H9 (cell line): Measurements from ENCODE around the gene CD247. TPM values are rescaled to one million over a fixed set of nuclear protein-coding genes. Genes with fewer than 3 reads are reported as not detected.

Experiments used
- DNase-seq: peaks from one replicate; pipeline ENCODE4 v3.0.0-alpha.2; 2017
- H2AFZ ChIP-seq: one replicate; pipeline ENCODE4 v1.6.1; 2013; ENCODE audit warnings: mild to moderate bottlenecking, low read length, control low read depth, moderate library complexity
- H2AK5ac ChIP-seq: 2 replicates; pipeline ENCODE4 v1.6.1; 2013; ENCODE audit warnings: low read length, control low read depth, mixed read lengths; ENCODE audit not compliant: insufficient read length
- H2BK120ac ChIP-seq: one replicate; pipeline ENCODE4 v1.6.1; 2013; ENCODE audit warnings: low read depth, mild to moderate bottlenecking, low read length, control low read depth, inconsistent platforms; ENCODE audit not compliant: poor library complexity, severe bottlenecking
- H2BK12ac ChIP-seq: 2 replicates; pipeline ENCODE4 v1.6.1; 2013; ENCODE audit warnings: low read length, control low read depth, mixed read lengths, low read depth; ENCODE audit not compliant: insufficient read length
- H2BK15ac ChIP-seq: 2 replicates; pipeline ENCODE4 v1.6.1; 2013; ENCODE audit warnings: low read depth, low read length, control low read depth
- H2BK20ac ChIP-seq: one replicate; pipeline ENCODE4 v1.6.1; 2013; ENCODE audit warnings: low read depth, mild to moderate bottlenecking, low read length, control low read depth, inconsistent platforms; ENCODE audit not compliant: poor library complexity, severe bottlenecking
- H2BK5ac ChIP-seq: 2 replicates; pipeline ENCODE4 v1.6.1; 2013; ENCODE audit warnings: low read length, control low read depth, mixed read lengths; ENCODE audit not compliant: insufficient read length
- H3K14ac ChIP-seq: 2 replicates; pipeline ENCODE4 v1.6.1; 2013; ENCODE audit warnings: low read length, control low read depth; ENCODE audit not compliant: insufficient read depth
- H3K18ac ChIP-seq: 2 replicates; pipeline ENCODE4 v1.6.1; 2013; ENCODE audit warnings: low read depth, mild to moderate bottlenecking, mixed read lengths, low read length, control low read depth; ENCODE audit not compliant: insufficient read length
- H3K23ac ChIP-seq: 2 replicates; pipeline ENCODE4 v1.6.1; 2013; ENCODE audit warnings: low read length, control low read depth, mixed read lengths, low read depth; ENCODE audit not compliant: insufficient read length
- H3K23me2 ChIP-seq: 2 replicates; pipeline ENCODE4 v1.6.1; 2013; ENCODE audit warnings: low read depth, mild to moderate bottlenecking, mixed read lengths, low read length, control low read depth; ENCODE audit not compliant: insufficient read length, poor library complexity, severe bottlenecking
- H3K27ac ChIP-seq: 2 replicates; pipeline ENCODE4 v1.5.1; 2013; ENCODE audit warnings: low read length, control low read depth, mixed read lengths, low read depth; ENCODE audit not compliant: insufficient read length
- H3K27me3 ChIP-seq: 2 replicates; pipeline ENCODE4 v1.6.1; 2013; ENCODE audit warnings: low read length, control low read depth, inconsistent platforms; ENCODE audit not compliant: insufficient read depth
- H3K4ac ChIP-seq: 2 replicates; pipeline ENCODE4 v1.6.1; 2013; ENCODE audit warnings: low read depth, mild to moderate bottlenecking, control low read depth, inconsistent platforms, low read length, moderate library complexity
- H3K4me1 ChIP-seq: 2 replicates; pipeline ENCODE4 v1.6.1; 2013; ENCODE audit warnings: low read length, control low read depth, inconsistent platforms; ENCODE audit not compliant: insufficient read depth
- H3K4me2 ChIP-seq: 2 replicates; pipeline ENCODE4 v1.6.1; 2013; ENCODE audit warnings: low read length, control low read depth, mixed read lengths; ENCODE audit not compliant: insufficient read length, insufficient read depth
- H3K56ac ChIP-seq: 2 replicates; pipeline ENCODE4 v1.6.1; 2013; ENCODE audit warnings: low read depth, mild to moderate bottlenecking, mixed read lengths, low read length, control low read depth; ENCODE audit not compliant: insufficient read length
- H3K79me1 ChIP-seq: 2 replicates; pipeline ENCODE4 v1.6.1; 2013; ENCODE audit warnings: low read depth, mild to moderate bottlenecking, moderate library complexity, low read length, control low read depth, inconsistent platforms; ENCODE audit not compliant: insufficient read depth, poor library complexity, severe bottlenecking
- H3K79me2 ChIP-seq: 2 replicates; pipeline ENCODE4 v1.6.1; 2013; ENCODE audit warnings: low read length, control low read depth, inconsistent platforms; ENCODE audit not compliant: insufficient read depth
- H3K9ac ChIP-seq: 2 replicates; pipeline ENCODE4 v1.6.1; 2013; ENCODE audit warnings: low read length, control low read depth, mixed read lengths; ENCODE audit not compliant: insufficient read length; ENCODE audit errors: extremely low read depth
- H3K9me3 ChIP-seq: one replicate; pipeline ENCODE4 v1.6.1; 2013; ENCODE audit warnings: low read depth, low read length, inconsistent platforms; ENCODE audit not compliant: control insufficient read depth
- H3T11ph ChIP-seq: one replicate; pipeline ENCODE4 v1.6.1; 2013; ENCODE audit warnings: mild to moderate bottlenecking, low read length, control low read depth, inconsistent platforms
- H4K20me1 ChIP-seq: one replicate; pipeline ENCODE4 v1.6.1; 2013; ENCODE audit not compliant: control insufficient read depth, insufficient read length, insufficient read depth
- H4K5ac ChIP-seq: 2 replicates; pipeline ENCODE4 v1.6.1; 2013; ENCODE audit warnings: low read depth, mild to moderate bottlenecking, mixed read lengths, low read length, control low read depth; ENCODE audit not compliant: insufficient read length
- H4K8ac ChIP-seq: replicated peaks from 2 replicates; pipeline ENCODE4 v1.6.1; 2013; ENCODE audit warnings: low read length, control low read depth, mixed read lengths, low read depth; ENCODE audit not compliant: insufficient read length
- H4K91ac ChIP-seq: 2 replicates; pipeline ENCODE4 v1.6.1; 2013; ENCODE audit warnings: low read depth, mild to moderate bottlenecking, moderate library complexity, mixed read lengths, low read length, control low read depth; ENCODE audit not compliant: insufficient read length
- H3K27ac Mint-ChIP-seq, 3 experiments: 2 replicates in 2 of 3; 3 replicates in 1 of 3; pipeline ENCODE4 v1.8.0; 2020 to 2021; ENCODE audit warnings: mixed read lengths in 3 of 3, mild to moderate bottlenecking in 1 of 3, moderate library complexity in 1 of 3
- H3K27me3 Mint-ChIP-seq: 2 replicates; pipeline ENCODE4 v1.8.0; 2021; ENCODE audit warnings: low read depth, mild to moderate bottlenecking, moderate library complexity, mixed read lengths
- H3K36me3 Mint-ChIP-seq, 3 experiments: 2 replicates in 2 of 3; 3 replicates in 1 of 3; pipeline ENCODE4 v1.8.0; 2020 to 2021; ENCODE audit warnings: low read depth in 3 of 3, mixed read lengths in 3 of 3; ENCODE audit not compliant: insufficient read depth in 1 of 3
- H3K4me1 Mint-ChIP-seq, 2 experiments: 2 replicates each; pipeline ENCODE4 v1.8.0; 2020; ENCODE audit warnings: mixed read lengths in 2 of 2
- H3K4me3 Mint-ChIP-seq, 2 experiments: 2 replicates in 1 of 2; 3 replicates in 1 of 2; pipeline ENCODE4 v1.8.0; 2020 to 2021; ENCODE audit warnings: mild to moderate bottlenecking in 2 of 2, mixed read lengths in 2 of 2, moderate library complexity in 1 of 2
- H3K9me3 Mint-ChIP-seq, 2 experiments: 2 replicates in 1 of 2; 3 replicates in 1 of 2; pipeline ENCODE4 v1.8.0; 2020; ENCODE audit warnings: mild to moderate bottlenecking in 2 of 2, mixed read lengths in 2 of 2, moderate library complexity in 1 of 2
- CTCF ChIP-seq: fragments of 200-600 bp; sonication (generic); conservative IDR thresholded peaks from 3 replicates; pipeline ENCODE4 v1.8.0; 2021; ENCODE audit warnings: antibody characterized with exemption, mild to moderate bottlenecking
- WGBS: extraction: QIAGEN DNeasy Blood & Tissue Kit; methylation state at CpG from one replicate; pipeline ENCODE4 v1.1.7; 2013; ENCODE audit warnings: missing lambda C conversion rate, low lambda C conversion rate, mixed read lengths; ENCODE audit not compliant: insufficient read length; ENCODE audit errors: extremely low coverage; 5-methylcytosine and 5-hydroxymethylcytosine counted together
- total RNA-seq: library from RNA; stranded (reverse); gene quantifications from 2 replicates; pipeline ENCODE4 v1.2.1, GENCODE V29; 2021

Gene CD247
- total RNA-seq, 1 experiment from 2014 or later: 1.2 TPM

DNA sequence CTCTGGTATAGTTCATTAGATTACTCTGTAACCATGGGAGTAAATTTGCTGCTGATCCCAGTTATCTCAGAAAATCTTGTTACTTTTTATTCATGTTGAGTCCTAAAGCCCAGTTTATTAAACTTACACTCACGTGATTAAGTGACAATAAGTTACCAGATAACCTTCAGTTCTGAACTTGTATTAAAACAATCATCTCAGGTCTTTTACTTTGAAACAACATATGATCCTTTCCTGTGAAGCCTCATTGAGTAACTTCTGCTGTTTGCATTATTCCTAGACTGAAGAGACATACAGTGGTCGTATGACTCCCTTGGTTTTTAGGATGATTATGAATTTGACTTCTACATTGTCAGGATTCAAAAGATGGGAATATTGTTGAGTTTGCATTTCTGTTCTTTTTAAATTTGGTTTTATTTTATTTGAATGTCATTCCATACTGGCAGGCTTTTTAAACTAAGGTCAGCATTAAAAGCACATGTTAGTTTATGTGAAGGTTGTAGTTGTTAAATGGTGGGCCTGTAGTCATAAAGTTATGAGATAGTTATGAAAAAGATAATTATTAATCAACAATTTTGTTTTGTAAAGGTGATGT lies 117.9 kb downstream of the CD247 start:
- no peak overlapping the region for H3K4me2 ChIP-seq
- H2AK5ac ChIP-seq: no peak overlapping the region
- H3K27ac ChIP-seq: no peak overlapping the region
- no peaks in the 10 kb centered on the region for H3K79me2 ChIP-seq
- no peak for TF ChIP-seq CTCF
- no CpG with 5 or more reads among the region's 2 CpGs for WGBS
- H2BK15ac ChIP-seq: no peak overlapping the region
- no peak overlapping the region for H3K14ac ChIP-seq
- Mint-ChIP-seq H3K36me3 (peaks cover 13 to 69% (median 56%) of the 10 kb centered on the region in 3 experiments), H3K4me3 (no peak overlapping the region), H3K4me1 (peaks cover 0 to 5% of the 10 kb centered on the region in 2 experiments; a peak in 1 of 4 replicates), H3K27me3 (no peaks in the 10 kb centered on the region), H3K9me3 (no peaks in the 10 kb centered on the region), H3K27ac (peak overlapping the region in 1 of 3 experiments; percentile 50; a peak in 1 of 7 replicates)
- H3K56ac ChIP-seq: no peak overlapping the region
- no peak overlapping the region for H2BK20ac ChIP-seq
- H4K8ac ChIP-seq: no peak overlapping the region
- no peak overlapping the region for H3T11ph ChIP-seq
- H2BK120ac ChIP-seq: no peak overlapping the region
- no peaks in the 10 kb centered on the region for H3K4me1 ChIP-seq
- no peaks in the 10 kb centered on the region for H3K27me3 ChIP-seq
- no peaks in the 10 kb centered on the region for H3K9me3 ChIP-seq
- H4K91ac ChIP-seq: no peak overlapping the region
- no peak overlapping the region for H4K5ac ChIP-seq
- H3K18ac ChIP-seq: no peak overlapping the region
- H3K23me2 ChIP-seq: no peaks in the 10 kb centered on the region
- no peak for DNase-seq
- H3K9ac ChIP-seq: no peak overlapping the region
- no peak overlapping the region for H3K23ac ChIP-seq
- H2AFZ ChIP-seq: no peak overlapping the region
- H2BK5ac ChIP-seq: no peak overlapping the region
- H3K79me1 ChIP-seq: no peaks in the 10 kb centered on the region
- H4K20me1 ChIP-seq: no peaks in the 10 kb centered on the region
- H3K4ac ChIP-seq: no peak overlapping the region
- no peak overlapping the region for H2BK12ac ChIP-seq
